Fibroblast of lung (primary cell): ENCODE results near the gene HDHD5. TPM values are rescaled to one million over a fixed set of nuclear protein-coding genes. Genes with fewer than 3 reads are reported as not detected.

Experiments used
- DNase-seq, 2 donors: peaks; one replicate each; pipeline versions ENCODE4 v3.0.0 to v3.0.0-alpha.2; 2010; ENCODE audit warnings: low read depth in 2 of 2
- H2AFZ ChIP-seq: 2 replicates; pipeline ENCODE4 v1.5.1; 2012; ENCODE audit warnings: low read length, control low read depth, inconsistent platforms
- H3K27ac ChIP-seq: 2 replicates; pipeline ENCODE4 v1.5.1; 2011; ENCODE audit warnings: low read length, control low read depth; ENCODE audit not compliant: insufficient read depth
- H3K27me3 ChIP-seq: 2 replicates; pipeline ENCODE4 v1.5.1; 2011; ENCODE audit warnings: mild to moderate bottlenecking, low read length; ENCODE audit not compliant: control insufficient read depth, insufficient read depth
- H3K36me3 ChIP-seq: 2 replicates; pipeline ENCODE4 v1.5.1; 2011; ENCODE audit warnings: low read length; ENCODE audit not compliant: control insufficient read depth, insufficient read depth
- H3K4me1 ChIP-seq: 2 replicates; pipeline ENCODE4 v1.5.1; 2011; ENCODE audit warnings: low read length; ENCODE audit not compliant: control insufficient read depth, insufficient read depth; ENCODE audit errors: extremely low read depth
- H3K4me2 ChIP-seq: 2 replicates; pipeline ENCODE4 v1.5.1; 2011; ENCODE audit warnings: low read length, control low read depth; ENCODE audit not compliant: insufficient read depth; ENCODE audit errors: extremely low read depth
- H3K4me3 ChIP-seq, 4 experiments: fragments of 200-600 bp in 1 of 4; sonication (generic) in 1 of 4; replicated peaks in 1 of 4; 2 replicates each; pipeline ENCODE4 v1.5.1; 2011 to 2016; ENCODE audit warnings: low read length in 4 of 4, low read depth in 3 of 4, mild to moderate bottlenecking in 3 of 4, control low read depth in 2 of 4, inconsistent platforms in 1 of 4, mixed read lengths in 1 of 4; ENCODE audit not compliant: insufficient read depth in 1 of 4; ENCODE audit errors: control extremely low read depth in 1 of 4
- H3K79me2 ChIP-seq: 2 replicates; pipeline ENCODE4 v1.5.1; 2012; ENCODE audit warnings: mild to moderate bottlenecking, low read length, inconsistent platforms; ENCODE audit not compliant: control insufficient read depth, insufficient read depth
- H3K9ac ChIP-seq: 2 replicates; pipeline ENCODE4 v1.5.1; 2011; ENCODE audit warnings: mild to moderate bottlenecking, low read length, control low read depth; ENCODE audit not compliant: insufficient read depth
- H3K9me3 ChIP-seq: 2 replicates; pipeline ENCODE4 v1.5.1; 2012; ENCODE audit warnings: low read depth, low read length; ENCODE audit not compliant: control insufficient read depth, insufficient read depth
- H4K20me1 ChIP-seq: 2 replicates; pipeline ENCODE4 v1.5.1; 2011; ENCODE audit warnings: low read length; ENCODE audit not compliant: control insufficient read depth, insufficient read depth; ENCODE audit errors: extremely low read depth
- EZH2 ChIP-seq: IDR thresholded peaks from 2 replicates; pipeline ENCODE4 v1.5.1; 2012; ENCODE audit warnings: low read length, control low read depth, mild to moderate bottlenecking; ENCODE audit errors: missing control alignments
- polyA plus RNA-seq, 2 donors: library from polyadenylated mRNA; depleted of rRNA in 1 of 2; stranded (reverse) in 1 of 2; unstranded in 1 of 2; fragments of >200 nt; gene quantifications; 2 replicates each; pipeline ENCODE4 v1.2.1, GENCODE V29; 2011 to 2012; ENCODE audit warnings: missing spikeins in 1 of 2
- total RNA-seq: library from RNA; depleted of rRNA; stranded (reverse); fragments of >200 nt; gene quantifications from 2 replicates; pipeline ENCODE4 v1.2.1, GENCODE V29; 2014
- TF ChIP-seq, protein P1 (sequence below), 2 donors: IDR thresholded peaks in 1 of 2; conservative IDR thresholded peaks in 1 of 2; 1 replicate in 1 of 2; 2 replicates in 1 of 2; pipeline ENCODE4 v1.5.1; 2011 to 2012; ENCODE audit warnings: low read length in 2 of 2, control low read depth in 1 of 2, inconsistent platforms in 1 of 2, low read depth in 1 of 2, mild to moderate bottlenecking in 1 of 2

Gene HDHD5
- total and polyA plus RNA-seq, 2 donors (not counting 1 experiment from before 2014, with no cell fraction given) = 16.2 to 20.9 TPM

DNA sequence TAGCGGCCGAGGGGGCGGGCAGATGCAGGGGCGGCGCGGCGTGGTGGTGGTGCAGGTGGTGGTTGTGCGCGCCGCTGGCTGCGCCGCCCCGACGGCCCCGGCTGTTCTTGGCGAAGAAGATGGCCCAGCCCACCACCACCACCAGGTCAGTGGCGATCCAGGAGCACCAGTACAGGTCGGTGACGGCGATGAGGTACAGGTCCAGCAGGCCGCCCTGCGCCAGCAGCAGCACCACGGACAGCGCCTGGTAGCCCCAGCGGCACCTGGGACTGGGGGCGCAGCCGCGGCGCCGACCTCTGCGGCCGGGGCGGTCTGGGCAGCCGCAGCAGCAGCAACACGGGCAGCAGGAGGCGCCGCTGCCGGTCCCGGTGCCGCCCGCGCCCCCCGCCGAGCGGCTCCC, 38.8 kb downstream of the HDHD5 start:
- TF ChIP-seq, protein P1, sequence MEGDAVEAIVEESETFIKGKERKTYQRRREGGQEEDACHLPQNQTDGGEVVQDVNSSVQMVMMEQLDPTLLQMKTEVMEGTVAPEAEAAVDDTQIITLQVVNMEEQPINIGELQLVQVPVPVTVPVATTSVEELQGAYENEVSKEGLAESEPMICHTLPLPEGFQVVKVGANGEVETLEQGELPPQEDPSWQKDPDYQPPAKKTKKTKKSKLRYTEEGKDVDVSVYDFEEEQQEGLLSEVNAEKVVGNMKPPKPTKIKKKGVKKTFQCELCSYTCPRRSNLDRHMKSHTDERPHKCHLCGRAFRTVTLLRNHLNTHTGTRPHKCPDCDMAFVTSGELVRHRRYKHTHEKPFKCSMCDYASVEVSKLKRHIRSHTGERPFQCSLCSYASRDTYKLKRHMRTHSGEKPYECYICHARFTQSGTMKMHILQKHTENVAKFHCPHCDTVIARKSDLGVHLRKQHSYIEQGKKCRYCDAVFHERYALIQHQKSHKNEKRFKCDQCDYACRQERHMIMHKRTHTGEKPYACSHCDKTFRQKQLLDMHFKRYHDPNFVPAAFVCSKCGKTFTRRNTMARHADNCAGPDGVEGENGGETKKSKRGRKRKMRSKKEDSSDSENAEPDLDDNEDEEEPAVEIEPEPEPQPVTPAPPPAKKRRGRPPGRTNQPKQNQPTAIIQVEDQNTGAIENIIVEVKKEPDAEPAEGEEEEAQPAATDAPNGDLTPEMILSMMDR (conservative IDR thresholded peaks at IDR 0.05 in 1 of 2, IDR thresholded peaks at IDR 0.05 in 1 of 2; ENCODE audit: low read depth in 1 of 2, low read length in 2 of 2) = no peak
- peak; percentile 56 for TF ChIP-seq EZH2
- peaks cover 23% of the 10 kb centered on the region for H3K27me3 ChIP-seq
- H2AFZ ChIP-seq = no peak overlapping the region
- no peaks in the 10 kb centered on the region for H3K36me3 ChIP-seq
- H3K79me2 ChIP-seq = no peaks in the 10 kb centered on the region
- peak; percentile 24 to 36 for DNase-seq
- no peak overlapping the region for H3K27ac ChIP-seq
- no peak overlapping the region for H3K4me2 ChIP-seq
- H4K20me1 ChIP-seq = no peaks in the 10 kb centered on the region
- no peaks in the 10 kb centered on the region for H3K9me3 ChIP-seq
- H3K4me3 ChIP-seq = no peak overlapping the region
- no peaks in the 10 kb centered on the region for H3K4me1 ChIP-seq
- H3K9ac ChIP-seq = no peak overlapping the region

DNA sequence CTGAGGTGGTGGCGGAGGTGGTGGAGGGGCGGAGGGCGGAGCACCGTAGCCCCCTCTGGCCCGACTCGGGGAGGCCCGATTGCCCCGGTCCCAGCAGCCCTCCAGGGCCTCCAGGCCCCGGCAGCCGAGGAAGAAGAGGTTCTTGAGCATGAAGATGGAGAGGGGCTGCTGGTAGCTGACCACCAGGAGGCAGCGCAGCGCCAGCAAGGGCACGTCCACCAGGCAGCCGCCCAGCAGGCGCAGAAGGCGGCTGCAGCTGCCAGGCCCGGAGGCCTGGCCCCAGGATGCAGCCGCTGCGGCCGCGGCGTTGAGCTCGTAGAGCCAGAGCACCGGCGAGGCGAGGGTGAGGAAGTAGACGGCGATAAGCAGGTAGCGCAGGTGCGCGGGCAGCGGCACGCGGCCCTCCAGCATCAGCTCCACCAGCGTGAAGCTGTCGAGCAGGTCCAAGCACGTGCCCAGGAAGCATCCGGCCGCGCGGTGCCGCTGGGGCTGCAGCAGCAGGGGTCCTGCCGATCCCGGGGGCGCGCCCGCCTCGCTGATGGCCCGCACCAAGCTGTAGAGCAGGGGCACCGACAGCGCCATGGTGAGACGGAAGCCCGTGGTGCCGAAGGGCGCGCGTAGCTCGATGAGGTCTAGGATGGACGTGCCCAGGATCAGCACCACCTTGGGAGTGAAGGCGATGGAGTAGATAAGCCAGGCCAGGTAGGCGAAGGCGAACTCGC, 39.4 kb downstream of the HDHD5 start:
- Histone ChIP-seq H3K9me3 (no peaks in the 10 kb centered on the region), H3K79me2 (no peaks in the 10 kb centered on the region), H3K9ac (no peak overlapping the region), H2AFZ (no peak overlapping the region), H3K4me2 (no peak overlapping the region), H3K4me3 (no peak overlapping the region), H3K36me3 (no peaks in the 10 kb centered on the region), H3K27ac (no peak overlapping the region), H3K4me1 (no peaks in the 10 kb centered on the region), H3K27me3 (peaks cover 23% of the 10 kb centered on the region), H4K20me1 (no peaks in the 10 kb centered on the region)
- DNase-seq = peak in 1 of 2 donors; percentile 17
- TF ChIP-seq, protein P1 (conservative IDR thresholded peaks at IDR 0.05 in 1 of 2, IDR thresholded peaks at IDR 0.05 in 1 of 2; ENCODE audit: low read depth in 1 of 2, low read length in 2 of 2) = peak; percentile 23 to 31
- peak; percentile 15 for TF ChIP-seq EZH2

DNA sequence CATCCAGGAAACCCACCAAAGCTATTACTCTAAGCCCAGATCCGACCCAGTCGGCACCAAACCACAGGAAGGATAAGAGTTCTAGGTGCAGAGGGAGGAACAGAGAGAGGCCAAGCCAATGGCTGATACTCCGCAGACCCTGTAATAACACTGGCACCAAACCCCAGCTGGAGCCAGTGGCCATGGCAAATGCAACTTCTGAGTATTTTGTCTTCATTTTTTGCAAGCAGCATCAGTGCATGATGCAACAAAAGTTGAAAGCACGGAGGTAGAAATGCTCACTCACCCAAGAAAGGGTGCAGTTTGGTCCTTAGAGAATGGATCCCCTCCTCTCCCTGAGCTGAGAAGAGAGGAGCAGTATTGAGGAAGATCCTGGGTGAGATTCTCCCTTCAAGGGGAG, 40.7 kb downstream of the HDHD5 start:
- no peak overlapping the region for H2AFZ ChIP-seq
- DNase-seq = no peak
- H3K79me2 ChIP-seq = no peaks in the 10 kb centered on the region
- no peak for TF ChIP-seq EZH2
- TF ChIP-seq, protein P1 (conservative IDR thresholded peaks at IDR 0.05 in 1 of 2, IDR thresholded peaks at IDR 0.05 in 1 of 2; ENCODE audit: low read depth in 1 of 2, low read length in 2 of 2) = no peak
- no peaks in the 10 kb centered on the region for H3K36me3 ChIP-seq
- H3K4me1 ChIP-seq = no peaks in the 10 kb centered on the region
- H3K4me3 ChIP-seq = no peak overlapping the region
- H3K9ac ChIP-seq = no peak overlapping the region
- peaks cover 23% of the 10 kb centered on the region for H3K27me3 ChIP-seq
- no peaks in the 10 kb centered on the region for H4K20me1 ChIP-seq
- no peak overlapping the region for H3K27ac ChIP-seq
- no peaks in the 10 kb centered on the region for H3K9me3 ChIP-seq
- H3K4me2 ChIP-seq = no peak overlapping the region
